ENCODE data around the gene PRPF6.
"Not testable (repeated sequence)": the region's sequence is repeated elsewhere in the genome, so short reads cannot be mapped to it uniquely, and the experiment has no call there.

PRPF6 gene

GRCh38 chr20:63960654-63961621, 20.0 kb upstream of the PRPF6 start:
- not testable (repeated sequence) for DNase-seq (ENCODE audit: low spot score)

- no peak for DNase-seq (ENCODE audit: low spot score)
These were observed 19.1 kb upstream of the PRPF6 start for GRCh38 chr20:63961664-63962425.

GRCh38 chr20:63962426-63963347, 18.2 kb upstream of the PRPF6 start:
- no peak for DNase-seq (ENCODE audit: low spot score)

GRCh38 chr20:63963348-63963741, 17.6 kb upstream of the PRPF6 start:
- no peak for DNase-seq (ENCODE audit: low spot score)

GRCh38 chr20:63963784-63964301, 17.1 kb upstream of the PRPF6 start:
- no peak for DNase-seq (ENCODE audit: low spot score)

GRCh38 chr20:63964412-63964811, 16.5 kb upstream of the PRPF6 start:
- DNase-seq (ENCODE audit: low spot score) = no peak

- no peak for DNase-seq (ENCODE audit: low spot score)
These were observed 14.6 kb upstream of the PRPF6 start for GRCh38 chr20:63966172-63966943.

- DNase-seq (ENCODE audit: low spot score) = no peak
These were observed 14.0 kb upstream of the PRPF6 start for GRCh38 chr20:63966944-63967322.

- DNase-seq (ENCODE audit: low spot score) = no peak
These were observed 13.4 kb upstream of the PRPF6 start for GRCh38 chr20:63967330-63968135.

GRCh38 chr20:63968136-63968927, 12.6 kb upstream of the PRPF6 start:
- DNase-seq (ENCODE audit: low spot score) = no peak

- no peak for DNase-seq (ENCODE audit: low spot score)
These were observed 11.8 kb upstream of the PRPF6 start for GRCh38 chr20:63968928-63969760.

- no peak for DNase-seq (ENCODE audit: low spot score)
These were observed 10.9 kb upstream of the PRPF6 start, which contains the start of gene ZNF512B for GRCh38 chr20:63969838-63970713. ZNF512B (minus strand) TSS chr20:63969930; CDS start chr20:63967950, 1,980 bp downstream.

GRCh38 chr20:63970714-63971431, 10.1 kb upstream of the PRPF6 start:
- DNase-seq (ENCODE audit: low spot score) = no peak

GRCh38 chr20:63971960-63972311, 9.0 kb upstream of the PRPF6 start:
- not testable (repeated sequence) for DNase-seq (ENCODE audit: low spot score)

GRCh38 chr20:63972312-63973159, 8.4 kb upstream of the PRPF6 start:
- peak; percentile 55 for DNase-seq (ENCODE audit: low spot score)

- no peak for DNase-seq (ENCODE audit: low spot score)
These were observed 7.8 kb upstream of the PRPF6 start for GRCh38 chr20:63973160-63973479.
